Muscle layer of duodenum (tissue), 2 donors: ENCODE data around the gene IL2RA.
"Not testable (repeated sequence)": the region's sequence is repeated elsewhere in the genome, so short reads cannot be mapped to it uniquely, and the experiment has no call there.

Source experiments
- H3K27ac ChIP-seq: one replicate; pipeline ENCODE4 v1.7.0; 2013; ENCODE audit warnings: mild to moderate bottlenecking, low read length
- H3K27me3 ChIP-seq: one replicate; pipeline ENCODE4 v1.7.0; 2013; ENCODE audit warnings: low read depth, mild to moderate bottlenecking, control low read depth, low read length
- H3K36me3 ChIP-seq, 2 donors: one replicate each; pipeline ENCODE4 v1.7.0; 2013; ENCODE audit warnings: low read length in 2 of 2, control low read depth in 1 of 2, mild to moderate bottlenecking in 1 of 2; ENCODE audit not compliant: insufficient read depth in 2 of 2, control insufficient read depth in 1 of 2
- H3K4me1 ChIP-seq, 2 donors: one replicate each; pipeline ENCODE4 v1.7.0; 2013; ENCODE audit warnings: low read length in 2 of 2, mild to moderate bottlenecking in 2 of 2, control low read depth in 1 of 2, moderate library complexity in 1 of 2; ENCODE audit not compliant: insufficient read depth in 2 of 2, control insufficient read depth in 1 of 2
- H3K4me3 ChIP-seq, 2 donors: one replicate each; pipeline ENCODE4 v1.7.0; 2013; ENCODE audit warnings: low read length in 2 of 2, low read depth in 1 of 2, mild to moderate bottlenecking in 1 of 2
- H3K9me3 ChIP-seq, 2 donors: one replicate each; pipeline ENCODE4 v1.7.0; 2013; ENCODE audit warnings: low read length in 2 of 2, control low read depth in 1 of 2, mild to moderate bottlenecking in 1 of 2; ENCODE audit not compliant: control insufficient read depth in 1 of 2
- donor health status: healthy.

Gene IL2RA

DNA sequence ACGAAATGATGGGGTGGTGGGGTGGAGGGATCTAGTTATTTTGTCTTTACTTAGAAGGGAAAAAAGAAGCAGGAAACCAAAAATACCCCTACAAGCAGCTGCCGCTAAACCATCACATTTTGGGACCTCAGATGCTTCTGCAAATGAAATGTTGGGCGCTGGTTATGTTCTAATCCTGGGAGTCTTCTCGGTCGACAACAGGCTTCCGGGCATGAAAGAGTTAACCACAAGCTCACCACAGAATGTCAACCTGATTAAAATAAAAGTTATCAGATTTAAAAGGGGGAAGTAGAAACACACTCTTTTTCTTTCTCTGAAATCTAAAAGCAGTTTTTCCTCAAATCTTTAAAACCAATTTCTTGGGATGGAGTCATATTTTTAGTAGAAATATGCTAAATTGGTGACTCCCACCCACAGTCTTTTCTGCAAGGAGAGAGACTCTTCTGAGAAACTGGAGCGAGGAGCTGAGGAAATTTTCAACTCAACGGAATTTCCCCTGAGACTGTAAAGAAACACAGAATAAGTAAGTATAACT is 16.8 kb downstream of the IL2RA start:
- H3K9me3 ChIP-seq, result no peaks in the 10 kb centered on the region
- no peaks in the 10 kb centered on the region for H3K4me1 ChIP-seq
- H3K27ac ChIP-seq, result no peak overlapping the region
- no peaks in the 10 kb centered on the region for H3K36me3 ChIP-seq
- H3K27me3 ChIP-seq, result no peaks in the 10 kb centered on the region
- H3K4me3 ChIP-seq, result no peak overlapping the region

DNA sequence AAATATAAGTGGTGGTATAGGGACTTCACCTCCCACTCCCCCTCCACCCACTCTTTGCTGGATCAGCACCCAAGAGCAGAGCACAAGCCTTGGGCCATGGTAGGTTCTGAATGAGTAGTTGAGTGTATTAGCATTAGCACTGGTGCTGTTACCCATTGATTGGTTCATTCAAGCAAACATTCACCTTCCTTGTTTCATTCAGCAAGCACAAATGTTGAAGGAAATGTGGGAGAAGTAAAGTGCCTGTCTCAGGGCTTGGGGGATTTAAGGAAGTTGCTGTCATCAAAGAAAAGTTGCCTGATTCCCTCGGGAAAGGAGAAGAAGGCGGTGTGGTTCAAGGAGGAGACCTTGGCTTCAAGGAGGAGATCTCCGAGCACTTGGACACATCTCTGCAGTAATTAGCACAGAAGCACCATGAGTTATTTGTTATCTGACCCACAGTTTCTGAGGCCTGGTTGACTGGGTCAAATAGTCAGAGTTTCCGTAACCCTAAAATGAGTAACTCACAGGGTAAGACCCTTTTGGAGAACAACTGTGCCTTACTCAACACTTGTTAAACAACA is 17.3 kb downstream of the IL2RA start:
- H3K36me3 ChIP-seq, result no peaks in the 10 kb centered on the region
- no peak overlapping the region for H3K4me3 ChIP-seq
- no peaks in the 10 kb centered on the region for H3K9me3 ChIP-seq
- no peak overlapping the region for H3K27ac ChIP-seq
- H3K4me1 ChIP-seq, result no peaks in the 10 kb centered on the region
- H3K27me3 ChIP-seq, result no peaks in the 10 kb centered on the region

- Histone ChIP-seq H3K27me3 (no peaks in the 10 kb centered on the region), H3K4me3 (no peak overlapping the region), H3K36me3 (no peaks in the 10 kb centered on the region), H3K4me1 (no peaks in the 10 kb centered on the region), H3K9me3 (no peaks in the 10 kb centered on the region), H3K27ac (no peak overlapping the region)
These were observed 18.1 kb downstream of the IL2RA start for GRCh38 chr10:6044060-6044459.

GRCh38 chr10:6043377-6043776 is 18.8 kb downstream of the IL2RA start:
- H3K27me3 ChIP-seq, H3K27ac ChIP-seq, H3K36me3 ChIP-seq, H3K9me3 ChIP-seq, H3K4me1 ChIP-seq, H3K4me3 ChIP-seq: not testable (repeated sequence)

- Histone ChIP-seq H3K36me3 (no peaks in the 10 kb centered on the region), H3K27me3 (no peaks in the 10 kb centered on the region), H3K27ac (no peak overlapping the region), H3K9me3 (no peaks in the 10 kb centered on the region), H3K4me3 (no peak overlapping the region), H3K4me1 (no peaks in the 10 kb centered on the region)
These were observed 22.0 kb downstream of the IL2RA start for GRCh38 chr10:6040205-6040604.

DNA sequence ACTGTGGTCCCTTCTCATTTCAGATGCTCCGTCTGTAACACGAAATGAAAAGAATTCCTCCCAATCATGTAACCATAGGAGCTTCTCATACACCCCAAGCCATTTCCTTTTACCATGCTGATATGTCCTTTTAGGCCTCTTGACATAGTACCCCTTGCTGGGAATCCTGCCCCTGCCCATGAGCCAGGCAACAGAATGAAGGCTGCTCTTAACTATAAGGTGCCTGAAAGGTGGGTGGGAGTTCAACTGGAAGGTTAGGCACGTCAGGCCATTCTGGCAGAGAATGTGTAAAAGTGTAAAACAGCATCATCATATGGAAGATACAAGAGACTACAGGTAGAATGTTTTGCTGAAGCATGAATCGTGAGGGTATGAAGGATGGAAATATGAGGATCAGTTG is 22.5 kb downstream of the IL2RA start:
- no peaks in the 10 kb centered on the region for H3K9me3 ChIP-seq
- H3K27me3 ChIP-seq, result no peaks in the 10 kb centered on the region
- H3K36me3 ChIP-seq, result no peaks in the 10 kb centered on the region

GRCh38 chr10:6038071-6038631 is 24.0 kb downstream of the IL2RA start:
- H3K9me3 ChIP-seq, result no peaks in the 10 kb centered on the region
- H3K4me1 ChIP-seq, result peaks cover 0 to 6% of the 10 kb centered on the region in 2 donors
- no peak overlapping the region for H3K4me3 ChIP-seq
- no peaks in the 10 kb centered on the region for H3K36me3 ChIP-seq
- no peak overlapping the region for H3K27ac ChIP-seq
- H3K27me3 ChIP-seq, result no peaks in the 10 kb centered on the region

More for the DNA sequence above, 22.5 kb downstream of the IL2RA start:
- no peak overlapping the region for H3K27ac ChIP-seq
- H3K4me3 ChIP-seq, result no peak overlapping the region
- no peaks in the 10 kb centered on the region for H3K4me1 ChIP-seq

DNA sequence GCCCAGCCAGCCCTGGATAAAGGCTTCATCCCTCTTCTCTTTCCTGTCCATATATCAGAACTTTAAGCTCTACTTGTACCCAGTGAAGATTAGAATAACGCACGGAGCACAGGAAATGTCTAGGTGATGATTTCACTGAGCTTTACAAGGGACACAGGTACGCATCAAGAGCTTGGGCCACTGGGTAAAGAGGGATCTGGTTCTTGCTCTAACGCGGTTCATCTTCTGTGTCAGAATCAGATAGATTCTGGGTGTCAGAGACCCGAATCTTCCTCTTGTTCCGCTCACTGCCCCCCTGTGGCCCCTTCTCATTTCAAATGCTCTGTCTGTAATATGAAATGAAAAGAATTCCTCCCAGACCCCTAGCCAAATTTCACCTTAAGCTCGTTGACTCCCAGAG is 24.7 kb downstream of the IL2RA start:
- no peaks in the 10 kb centered on the region for H3K9me3 ChIP-seq
- H3K36me3 ChIP-seq, result no peaks in the 10 kb centered on the region
- H3K4me1 ChIP-seq, result peaks cover 0 to 6% of the 10 kb centered on the region in 2 donors
- H3K27ac ChIP-seq, result no peak overlapping the region
- no peak overlapping the region for H3K4me3 ChIP-seq
- H3K27me3 ChIP-seq, result no peaks in the 10 kb centered on the region

DNA sequence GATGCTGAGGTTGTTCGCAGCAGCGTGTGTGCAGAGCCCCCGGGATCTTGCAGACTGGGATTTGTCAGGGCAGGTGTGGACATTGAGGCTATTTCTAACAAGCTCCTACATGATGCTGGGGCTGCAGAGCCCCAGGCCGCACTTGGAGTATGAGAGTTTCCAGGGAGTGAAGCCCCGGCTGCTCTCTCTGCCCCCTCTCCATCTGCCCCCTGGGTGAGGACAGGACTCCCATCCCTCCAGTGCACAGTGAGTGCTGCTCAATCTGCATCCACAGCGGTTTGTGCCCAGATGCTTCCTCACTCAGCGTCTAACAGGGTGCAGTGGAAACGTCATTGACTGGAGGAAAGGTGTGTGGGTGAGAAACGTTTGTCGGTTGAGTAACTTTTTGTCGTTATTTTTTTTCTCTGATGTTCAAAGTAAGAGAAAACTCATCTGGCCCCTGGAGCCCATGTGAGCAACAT is 25.3 kb downstream of the IL2RA start:
- no peaks in the 10 kb centered on the region for H3K36me3 ChIP-seq
- H3K27ac ChIP-seq, result no peak overlapping the region
- peaks cover 0 to 6% of the 10 kb centered on the region in 2 donors for H3K4me1 ChIP-seq
- no peak overlapping the region for H3K4me3 ChIP-seq
- no peaks in the 10 kb centered on the region for H3K27me3 ChIP-seq
- no peaks in the 10 kb centered on the region for H3K9me3 ChIP-seq

DNA sequence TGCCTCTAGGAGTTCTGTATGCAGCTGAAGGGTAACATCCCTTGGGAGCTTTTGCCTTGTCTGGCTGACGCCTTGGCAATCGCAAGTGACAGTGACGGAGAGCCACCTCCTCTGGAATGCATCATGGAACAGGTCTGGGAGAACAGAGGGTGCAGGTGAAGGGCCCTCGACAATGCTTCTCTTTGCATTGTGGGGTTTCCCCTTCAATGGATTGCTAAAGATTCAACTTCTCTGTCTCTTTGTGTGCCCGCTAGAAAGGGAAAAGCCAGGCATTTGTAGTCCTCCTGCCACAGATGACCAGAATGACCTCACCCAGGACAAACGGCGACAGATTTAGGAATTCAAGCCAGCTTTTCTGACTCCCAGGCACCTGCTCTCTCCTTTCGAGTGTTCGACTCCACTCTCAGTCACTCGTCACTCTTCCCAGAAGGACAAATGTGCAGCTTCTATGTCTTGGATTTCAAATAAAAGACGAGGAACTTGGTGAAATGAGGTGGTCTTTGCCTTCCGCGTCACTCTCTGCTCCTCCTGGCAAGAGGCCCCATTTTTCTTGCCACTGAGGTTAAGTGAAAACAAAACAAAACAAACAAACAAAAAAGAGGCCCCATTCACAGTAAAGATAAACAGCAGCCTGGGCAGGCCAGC is 26.1 kb downstream of the IL2RA start:
- Histone ChIP-seq H3K27ac (no peak overlapping the region), H3K4me3 (no peak overlapping the region), H3K4me1 (peaks cover 0 to 6% of the 10 kb centered on the region in 2 donors), H3K9me3 (no peaks in the 10 kb centered on the region), H3K27me3 (no peaks in the 10 kb centered on the region), H3K36me3 (no peaks in the 10 kb centered on the region)

DNA sequence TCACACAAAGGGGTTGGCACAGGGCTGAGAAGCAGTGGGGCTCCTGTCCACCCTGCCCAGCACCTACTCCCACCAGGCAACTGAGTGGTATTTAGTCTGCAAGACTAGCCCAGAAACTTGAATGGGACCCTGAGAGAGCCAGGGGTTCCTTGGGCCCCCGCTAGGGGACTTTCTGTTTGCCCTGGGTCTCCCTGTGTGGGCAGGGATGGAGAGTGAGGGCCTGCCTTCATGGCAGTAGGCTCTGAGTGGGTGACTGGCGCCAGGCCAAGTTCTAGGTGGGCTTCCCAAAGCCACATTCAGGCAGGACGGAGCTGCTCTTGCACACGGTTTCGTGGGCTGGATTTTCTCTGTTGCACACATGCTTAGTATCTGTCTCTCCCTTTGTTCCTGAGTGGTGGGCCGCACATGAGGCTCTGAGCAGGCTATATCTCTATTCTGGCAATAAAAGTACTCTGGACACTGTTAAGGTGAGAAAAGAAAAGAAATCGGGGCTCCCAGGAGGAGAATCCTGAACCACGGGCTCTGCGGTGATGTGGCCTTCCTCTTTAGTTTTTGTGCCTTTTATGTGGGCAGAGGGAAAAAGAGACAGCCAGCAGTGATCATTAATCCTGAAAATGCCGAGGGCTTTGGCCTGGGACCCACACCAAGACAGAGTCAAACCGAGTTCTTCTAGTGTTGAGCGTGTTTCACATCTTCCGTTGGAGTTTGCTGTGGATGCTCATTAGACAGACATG is 26.9 kb downstream of the IL2RA start:
- no peak overlapping the region for H3K4me3 ChIP-seq
- peaks cover 0 to 7% of the 10 kb centered on the region in 2 donors for H3K9me3 ChIP-seq
- no peaks in the 10 kb centered on the region for H3K27me3 ChIP-seq
- peaks cover 0 to 6% of the 10 kb centered on the region in 2 donors for H3K4me1 ChIP-seq
- no peaks in the 10 kb centered on the region for H3K36me3 ChIP-seq
- peak overlapping the region; percentile 24 for H3K27ac ChIP-seq
